Fibroblast of skin of abdomen (primary cell): ENCODE results near the gene FAU. TPM values are rescaled to one million over a fixed set of nuclear protein-coding genes. Genes with fewer than 3 reads are reported as not detected.
A peak's percentile ranks its signal among the peaks of the same experiment; 100 is the strongest.
"Not testable (repeated sequence)": the region's sequence is repeated elsewhere in the genome, so short reads cannot be mapped to it uniquely, and the experiment has no call there.

Experiments used
- DNase-seq: peaks from one replicate; pipeline ENCODE4 v3.0.0-alpha.2; 2013
- polyA plus RNA-seq, 2 experiments: library from polyadenylated mRNA; unstranded; fragments of 120-200 nt; gene quantifications; one replicate each; pipeline ENCODE4 v1.2.1, GENCODE V29; 2013; ENCODE audit not compliant: insufficient read length in 2 of 2

FAU gene
- 688 TPM for polyA plus RNA-seq (2013, experiment 1 of 2; ENCODE audit: insufficient read length)
- 706 TPM for polyA plus RNA-seq (2013, experiment 2 of 2; ENCODE audit: insufficient read length)

DNA sequence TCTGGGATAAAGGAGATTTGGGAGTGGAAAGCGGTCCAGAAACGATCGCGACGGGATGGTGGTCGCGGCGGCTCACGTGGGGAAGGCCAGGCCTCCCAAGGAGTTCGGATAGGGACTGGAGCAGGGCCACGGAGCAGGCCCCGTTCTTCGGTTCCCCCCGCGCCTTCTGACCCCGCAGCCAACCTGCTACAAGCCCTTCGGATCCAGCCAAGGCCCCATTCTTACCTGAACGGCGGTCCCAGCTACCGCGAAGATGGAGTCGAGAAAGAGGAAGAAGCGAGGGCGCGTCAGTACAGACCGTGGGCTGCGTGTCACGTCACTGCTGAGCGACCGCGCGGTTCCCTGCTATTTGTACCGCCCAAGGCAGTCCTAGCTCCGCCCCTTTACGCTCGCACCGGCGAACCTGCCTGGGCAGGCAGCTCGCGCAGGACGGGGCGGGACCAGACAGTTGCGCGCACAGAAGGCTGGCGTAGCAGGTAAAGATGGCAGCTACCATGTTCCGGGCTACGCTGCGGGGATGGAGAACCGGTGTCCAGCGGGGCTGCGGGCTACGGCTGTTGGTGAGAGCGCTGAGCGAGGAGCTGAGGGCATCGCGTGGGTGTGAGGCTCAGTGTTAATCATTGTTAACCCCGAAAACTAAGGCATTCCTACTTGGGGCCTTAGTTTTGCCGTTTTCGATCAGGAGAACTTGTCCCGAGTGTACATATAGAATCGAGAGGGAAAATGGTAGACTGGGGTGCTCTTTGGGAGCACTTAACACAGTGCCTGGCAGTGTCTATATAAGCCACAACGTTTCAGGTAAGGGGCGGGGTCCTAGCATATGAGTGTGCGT is at the start of gene FAU, which contains the start of gene MRPL49:
FAU (minus strand) TSS at position 270 of the 832 bp plus-strand sequence. CDS start 321 bp downstream, outside the sequence.
MRPL49 (plus strand) TSS at position 457 of the 832 bp plus-strand sequence; CDS start at position 483, 26 bp downstream.
- DNase-seq = peak; percentile 95

DNA sequence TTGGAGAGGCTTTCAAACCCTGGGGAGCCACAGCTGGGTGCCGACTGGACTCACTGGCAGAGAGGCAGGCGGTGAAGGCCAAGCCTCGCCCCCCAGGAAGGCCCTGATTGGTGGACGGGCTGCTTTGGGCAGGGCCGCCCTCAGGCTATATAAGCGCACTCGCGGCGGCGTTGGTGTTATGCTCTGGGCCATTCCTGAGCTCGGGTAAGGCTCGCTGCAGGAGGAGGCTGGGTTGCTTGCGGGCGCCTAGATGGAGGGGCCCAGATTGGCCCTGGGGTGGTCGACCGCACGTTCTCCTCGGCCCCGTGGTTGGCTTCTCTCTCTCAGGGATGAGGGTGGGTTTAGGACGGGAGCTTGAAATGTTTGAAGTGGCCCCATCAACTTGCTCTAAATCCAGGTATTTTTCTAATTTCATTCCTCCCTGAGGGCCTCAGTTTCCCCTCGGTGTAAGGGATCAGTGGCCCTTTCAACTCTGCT is 48.2 kb upstream of the FAU start, which contains the start of gene SPDYC:
SPDYC (plus strand) TSS at position 176 of the 477 bp plus-strand sequence. CDS start 1,125 bp downstream, outside the sequence.
- DNase-seq = no peak

- peak; percentile 22 for DNase-seq
Measured at GRCh38 chr11:65169164-65169641, 47.3 kb upstream of the FAU start.

DNA sequence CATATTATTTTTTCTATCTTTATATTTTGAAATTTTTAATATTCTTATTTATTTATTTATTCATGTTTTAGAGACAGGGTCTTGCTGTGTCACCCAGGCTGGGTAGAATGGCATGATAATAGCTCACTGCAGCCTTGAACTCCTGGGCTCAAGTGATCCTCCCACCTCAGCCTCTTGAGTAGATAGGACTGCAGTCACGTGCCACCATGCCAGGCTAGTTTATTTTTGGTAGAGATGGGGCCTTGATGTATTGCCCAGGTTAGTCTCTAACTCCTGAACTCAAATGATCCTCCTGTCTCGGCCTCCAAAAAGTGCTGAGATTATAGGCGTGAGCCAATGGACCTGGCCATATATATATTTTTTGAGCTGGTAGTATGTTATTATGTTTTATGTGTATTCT is 45.7 kb upstream of the FAU start:
- no peak for DNase-seq

DNA sequence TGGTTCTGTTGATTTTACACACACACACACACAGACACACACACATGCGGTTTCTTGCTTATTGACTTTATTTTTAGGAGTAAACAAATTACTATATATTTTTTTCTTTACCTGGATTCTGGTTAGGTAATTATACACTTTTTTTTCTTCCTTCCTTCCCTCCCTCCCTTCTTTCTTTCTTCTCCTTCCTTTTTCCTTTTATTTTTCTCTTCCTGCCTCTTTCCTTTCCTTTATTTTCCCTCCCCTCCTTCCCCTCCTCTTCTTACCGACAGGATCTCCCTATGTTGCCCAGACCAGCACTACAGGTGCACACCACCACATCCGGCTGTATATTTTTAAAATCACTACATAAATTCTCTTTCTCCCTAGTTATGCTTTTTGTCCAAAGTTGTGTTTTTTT is 45.0 kb upstream of the FAU start:
- no peak for DNase-seq

GRCh38 chr11:65165410-65166317 is 43.7 kb upstream of the FAU start:
- no peak for DNase-seq

DNA sequence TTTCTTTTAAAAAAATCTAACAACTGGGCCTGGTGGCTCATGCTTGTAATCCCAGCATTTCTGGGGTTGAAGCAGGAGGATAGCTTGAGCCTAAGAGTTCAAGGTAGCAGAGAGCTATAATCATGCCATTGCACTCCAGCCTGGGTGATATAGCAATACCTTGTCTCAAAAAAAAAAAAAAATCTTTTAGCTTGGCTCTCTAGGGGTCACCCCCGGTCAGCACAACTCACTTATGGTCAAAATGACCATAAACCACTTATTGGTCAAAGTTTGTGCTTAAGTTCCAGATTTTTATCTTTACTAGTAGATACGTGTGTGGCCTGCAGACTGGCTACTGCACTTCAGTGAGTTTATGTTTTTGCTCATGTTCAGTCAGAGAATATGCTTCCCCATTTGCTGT is 41.8 kb upstream of the FAU start:
- no peak for DNase-seq

DNA sequence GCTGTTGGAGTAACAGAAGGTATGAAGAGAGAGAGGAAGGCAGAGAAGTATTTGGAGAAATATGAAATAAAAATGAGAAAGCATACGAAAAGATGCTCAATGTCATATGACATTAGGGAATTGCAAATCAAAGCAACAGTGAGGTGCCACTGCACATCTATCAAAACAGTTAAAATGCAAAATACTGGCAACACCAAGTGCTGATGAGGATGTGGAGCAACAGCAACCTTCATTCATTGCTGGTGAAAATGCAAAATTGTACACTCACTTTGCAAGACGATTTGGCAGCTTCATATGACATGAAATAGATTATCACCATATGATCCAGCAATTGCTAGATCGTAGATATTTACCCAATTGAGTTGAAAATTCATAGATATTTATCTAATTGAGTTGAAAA is 38.7 kb upstream of the FAU start:
- no peak for DNase-seq

GRCh38 chr11:65159012-65159411 is 37.1 kb upstream of the FAU start:
- no peak for DNase-seq

DNA sequence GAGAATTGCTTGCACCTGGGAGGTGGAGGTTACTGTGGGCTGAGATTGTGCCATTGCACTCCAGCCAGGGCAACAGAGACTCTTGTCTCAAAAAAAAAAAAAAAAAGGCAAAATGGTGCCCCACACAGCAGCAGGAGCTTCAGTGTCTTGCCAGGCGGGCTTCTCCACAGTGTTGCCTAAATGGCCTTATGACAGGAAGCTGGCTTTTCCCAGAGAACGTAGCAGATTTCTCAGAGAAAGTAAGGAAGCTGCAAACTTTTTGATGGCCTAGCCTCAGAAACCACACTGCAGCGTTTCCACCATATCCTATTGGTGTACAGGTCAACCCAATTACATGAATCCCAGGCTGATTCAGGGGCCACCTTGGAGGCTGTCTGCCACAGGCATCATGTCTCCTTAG is 35.4 kb upstream of the FAU start:
- no peak for DNase-seq

- DNase-seq = no peak
Measured at GRCh38 chr11:65156926-65157325, 35.0 kb upstream of the FAU start.

DNA sequence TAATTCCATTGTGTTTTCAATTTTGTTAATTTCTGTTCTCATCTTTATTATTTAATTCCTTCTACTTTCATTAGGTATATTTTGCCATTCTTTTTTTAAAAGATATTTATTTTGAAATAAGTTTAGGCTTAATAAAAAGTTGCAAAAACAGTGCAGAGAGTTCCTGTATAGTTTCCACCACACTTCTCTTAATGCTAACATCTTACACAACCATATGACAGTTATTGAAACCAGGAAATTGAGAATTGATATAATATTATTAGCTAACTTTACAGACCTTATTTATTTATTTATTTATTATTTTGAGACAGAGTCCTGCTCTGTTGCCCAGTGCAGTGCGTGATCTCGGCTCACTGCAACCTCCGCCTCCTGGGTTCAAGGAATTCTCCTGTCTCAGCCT is 34.3 kb upstream of the FAU start:
- DNase-seq = no peak

- no peak for DNase-seq
Measured at GRCh38 chr11:65152122-65152521, 30.2 kb upstream of the FAU start.

- no peak for DNase-seq
Measured at GRCh38 chr11:65151331-65151899, 29.5 kb upstream of the FAU start.

- peak; percentile 76 for DNase-seq
Measured at GRCh38 chr11:65150509-65151299, 28.8 kb upstream of the FAU start.

- DNase-seq = not testable (repeated sequence)
Measured at GRCh38 chr11:65150131-65150508, 28.2 kb upstream of the FAU start.

GRCh38 chr11:65148657-65149056 is 26.7 kb upstream of the FAU start:
- no peak for DNase-seq

DNA sequence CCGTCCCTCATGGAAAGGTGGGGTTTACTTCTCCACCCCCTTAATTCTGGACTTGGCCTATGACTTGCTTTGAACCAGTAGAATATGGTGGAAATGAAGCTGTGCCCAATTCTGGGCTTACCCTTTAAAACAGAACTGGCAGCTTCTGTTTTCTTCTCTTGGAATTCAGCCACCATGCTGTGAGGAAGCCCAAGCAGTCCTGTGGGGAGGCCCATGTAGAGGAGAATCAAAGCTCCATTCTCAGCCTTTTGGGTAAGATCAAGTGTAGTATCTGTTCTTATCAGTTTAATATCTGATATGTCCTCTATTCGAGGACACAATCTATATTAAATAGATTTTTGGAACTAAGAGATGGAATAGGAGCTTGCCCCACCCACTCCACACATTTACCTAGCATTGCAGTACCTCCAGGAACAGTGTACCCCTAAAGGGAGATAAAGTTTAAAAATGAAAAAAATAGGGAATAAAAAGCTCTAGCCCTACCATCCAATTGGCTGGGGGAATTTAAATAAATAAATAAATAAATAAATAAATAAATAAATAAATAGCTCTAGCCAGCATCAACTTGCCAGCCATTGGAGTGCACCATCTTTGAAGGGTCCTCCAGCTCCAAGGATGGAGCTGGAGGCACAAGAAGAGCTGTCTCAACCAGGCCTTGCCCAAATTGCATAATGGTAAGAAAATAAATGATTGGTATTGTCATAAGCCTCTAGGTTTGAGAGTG is 25.6 kb upstream of the FAU start:
- DNase-seq = no peak

DNA sequence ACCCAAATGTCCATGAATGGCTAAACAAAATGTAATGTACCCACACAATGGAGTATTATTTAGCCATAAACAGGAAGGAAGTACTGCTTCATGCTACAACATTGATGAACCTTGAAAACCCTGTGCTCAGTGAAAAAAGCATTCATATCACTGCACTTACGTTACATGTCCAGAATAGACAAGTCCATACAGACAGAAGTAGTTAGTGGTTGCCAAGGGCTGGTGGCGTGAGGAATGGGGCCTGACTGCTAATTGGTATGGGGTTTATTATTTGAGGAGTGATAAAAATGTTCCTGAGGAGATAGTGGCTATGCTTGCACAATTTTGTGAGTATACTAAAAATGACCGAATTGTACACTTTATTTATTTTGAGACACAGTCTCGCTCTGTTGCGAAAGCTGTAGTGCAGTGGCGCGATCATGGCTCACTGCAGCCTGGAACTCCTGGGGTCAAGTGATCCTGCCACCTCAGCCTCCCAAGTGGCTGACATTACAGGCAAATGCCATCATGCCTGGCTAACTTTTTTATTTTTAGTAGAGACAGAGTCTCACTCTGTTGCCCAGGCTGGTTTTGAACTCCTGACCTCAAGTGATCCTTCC is 20.1 kb upstream of the FAU start:
- no peak for DNase-seq

DNA sequence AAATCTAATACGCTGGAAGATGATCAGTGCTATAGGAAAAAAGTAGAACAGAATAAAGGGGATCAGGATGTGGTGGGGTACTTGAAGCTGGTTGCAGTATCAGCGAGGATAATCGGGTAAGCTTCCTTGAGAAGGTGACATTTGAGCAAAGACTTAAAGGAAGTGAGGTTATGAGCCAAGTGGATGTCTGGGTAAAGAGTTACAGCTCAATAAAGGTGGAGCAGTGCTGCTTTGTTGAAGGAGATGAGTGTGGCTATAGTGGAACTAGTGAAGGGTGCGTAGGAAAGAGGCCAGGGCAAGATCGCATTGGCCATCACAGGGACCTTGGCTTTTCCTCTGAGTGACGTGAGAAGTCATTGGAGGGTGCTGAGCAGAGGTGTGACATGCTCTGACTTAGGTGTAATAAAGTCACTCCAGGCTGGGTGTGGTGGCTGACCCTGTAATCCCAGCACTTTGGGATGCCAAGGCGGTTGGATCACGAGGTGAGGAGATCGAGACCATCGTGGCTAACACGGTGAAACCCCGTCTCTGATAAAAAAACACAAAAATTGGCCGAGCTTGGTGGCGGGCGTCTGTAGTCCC is 14.7 kb upstream of the FAU start:
- DNase-seq = no peak
